ENCODE results near the gene CSPG4.
"Not testable (repeated sequence)": the region's sequence is repeated elsewhere in the genome, so short reads cannot be mapped to it uniquely, and the experiment has no call there.

CSPG4 gene

GRCh38 chr15:75704263-75704615 lies 8.4 kb downstream of the CSPG4 start:
- no peaks in the 10 kb centered on the region for H3K36me3 Mint-ChIP-seq (ENCODE audit: low read depth)
- no peak overlapping the region for H3K4me3 Mint-ChIP-seq
- H3K4me1 Mint-ChIP-seq (ENCODE audit: low read depth) = peaks cover 12% of the 10 kb centered on the region
- no peaks in the 10 kb centered on the region for H3K9me3 Mint-ChIP-seq
- no peaks in the 10 kb centered on the region for H3K27me3 Mint-ChIP-seq
- no peak overlapping the region for H3K27ac Mint-ChIP-seq

GRCh38 chr15:75703440-75704262 lies 9.0 kb downstream of the CSPG4 start:
- H3K4me3 Mint-ChIP-seq; H3K36me3 Mint-ChIP-seq (ENCODE audit: low read depth); H3K27ac Mint-ChIP-seq; H3K9me3 Mint-ChIP-seq; H3K27me3 Mint-ChIP-seq: not testable (repeated sequence)
- peaks cover 16% of the 10 kb centered on the region for H3K4me1 Mint-ChIP-seq (ENCODE audit: low read depth)

GRCh38 chr15:75702436-75702835 lies 10.2 kb downstream of the CSPG4 start:
- no peaks in the 10 kb centered on the region for H3K27me3 Mint-ChIP-seq
- no peaks in the 10 kb centered on the region for H3K9me3 Mint-ChIP-seq
- no peak overlapping the region for H3K27ac Mint-ChIP-seq
- peaks cover 16% of the 10 kb centered on the region for H3K4me1 Mint-ChIP-seq (ENCODE audit: low read depth)
- H3K36me3 Mint-ChIP-seq (ENCODE audit: low read depth) = no peaks in the 10 kb centered on the region
- H3K4me3 Mint-ChIP-seq = no peak overlapping the region

- H3K4me1 Mint-ChIP-seq (ENCODE audit: low read depth) = peaks cover 17% of the 10 kb centered on the region
- not testable (repeated sequence) for H3K4me3 Mint-ChIP-seq
- H3K27ac Mint-ChIP-seq = peak overlapping the region; percentile 49
These were observed 11.3 kb downstream of the CSPG4 start for GRCh38 chr15:75701071-75702003.

GRCh38 chr15:75699961-75700874 lies 12.4 kb downstream of the CSPG4 start:
- H3K27ac Mint-ChIP-seq; H3K4me3 Mint-ChIP-seq; H3K9me3 Mint-ChIP-seq; H3K27me3 Mint-ChIP-seq; H3K36me3 Mint-ChIP-seq (ENCODE audit: low read depth): not testable (repeated sequence)
- H3K4me1 Mint-ChIP-seq (ENCODE audit: low read depth) = peaks cover 28% of the 10 kb centered on the region

More at GRCh38 chr15:75701071-75702003, 11.3 kb downstream of the CSPG4 start:
- not testable (repeated sequence) for H3K27me3 Mint-ChIP-seq; H3K36me3 Mint-ChIP-seq (ENCODE audit: low read depth); H3K9me3 Mint-ChIP-seq

- H3K9me3 Mint-ChIP-seq; H3K27me3 Mint-ChIP-seq; H3K27ac Mint-ChIP-seq; H3K4me3 Mint-ChIP-seq; H3K36me3 Mint-ChIP-seq (ENCODE audit: low read depth): not testable (repeated sequence)
- H3K4me1 Mint-ChIP-seq (ENCODE audit: low read depth) = peaks cover 35% of the 10 kb centered on the region
These were observed 13.1 kb downstream of the CSPG4 start for GRCh38 chr15:75699517-75699916.

GRCh38 chr15:75697974-75698747 lies 14.5 kb downstream of the CSPG4 start:
- H3K36me3 Mint-ChIP-seq (ENCODE audit: low read depth); H3K9me3 Mint-ChIP-seq; H3K27ac Mint-ChIP-seq; H3K27me3 Mint-ChIP-seq; H3K4me3 Mint-ChIP-seq: not testable (repeated sequence)
- peaks cover 40% of the 10 kb centered on the region for H3K4me1 Mint-ChIP-seq (ENCODE audit: low read depth)

- H3K4me3 Mint-ChIP-seq = no peak overlapping the region
- H3K27ac Mint-ChIP-seq = no peak overlapping the region
- peaks cover 1% of the 10 kb centered on the region for H3K27me3 Mint-ChIP-seq
- no peaks in the 10 kb centered on the region for H3K9me3 Mint-ChIP-seq
- no peaks in the 10 kb centered on the region for H3K36me3 Mint-ChIP-seq (ENCODE audit: low read depth)
- peaks cover 41% of the 10 kb centered on the region for H3K4me1 Mint-ChIP-seq (ENCODE audit: low read depth)
These were observed 15.1 kb downstream of the CSPG4 start for GRCh38 chr15:75697523-75697922.

GRCh38 chr15:75696854-75697259 lies 15.8 kb downstream of the CSPG4 start:
- Mint-ChIP-seq H3K27me3 (peaks cover 5% of the 10 kb centered on the region), H3K9me3 (no peaks in the 10 kb centered on the region), H3K4me1 (ENCODE audit: low read depth) (peaks cover 46% of the 10 kb centered on the region), H3K27ac (no peak overlapping the region), H3K36me3 (ENCODE audit: low read depth) (no peaks in the 10 kb centered on the region), H3K4me3 (no peak overlapping the region)

- no peaks in the 10 kb centered on the region for H3K36me3 Mint-ChIP-seq (ENCODE audit: low read depth)
- no peak overlapping the region for H3K4me3 Mint-ChIP-seq
- no peaks in the 10 kb centered on the region for H3K9me3 Mint-ChIP-seq
- H3K27me3 Mint-ChIP-seq = peaks cover 5% of the 10 kb centered on the region
- H3K4me1 Mint-ChIP-seq (ENCODE audit: low read depth) = peaks cover 46% of the 10 kb centered on the region
- no peak overlapping the region for H3K27ac Mint-ChIP-seq
These were observed 16.3 kb downstream of the CSPG4 start for GRCh38 chr15:75696311-75696720.

- Mint-ChIP-seq H3K27ac (peak overlapping the region; percentile 40), H3K36me3 (ENCODE audit: low read depth) (no peaks in the 10 kb centered on the region), H3K9me3 (no peaks in the 10 kb centered on the region), H3K27me3 (peaks cover 5% of the 10 kb centered on the region), H3K4me1 (ENCODE audit: low read depth) (peaks cover 46% of the 10 kb centered on the region), H3K4me3 (no peak overlapping the region)
These were observed 16.9 kb downstream of the CSPG4 start for GRCh38 chr15:75695634-75696310.

- Mint-ChIP-seq H3K36me3 (ENCODE audit: low read depth) (no peaks in the 10 kb centered on the region), H3K4me3 (no peak overlapping the region), H3K27me3 (peaks cover 5% of the 10 kb centered on the region), H3K9me3 (no peaks in the 10 kb centered on the region), H3K27ac (no peak overlapping the region), H3K4me1 (ENCODE audit: low read depth) (peaks cover 41% of the 10 kb centered on the region)
These were observed 17.4 kb downstream of the CSPG4 start for GRCh38 chr15:75695220-75695619.

- Mint-ChIP-seq H3K27me3 (peaks cover 5% of the 10 kb centered on the region), H3K4me3 (no peak overlapping the region), H3K4me1 (ENCODE audit: low read depth) (peaks cover 37% of the 10 kb centered on the region), H3K27ac (no peak overlapping the region), H3K9me3 (no peaks in the 10 kb centered on the region), H3K36me3 (ENCODE audit: low read depth) (no peaks in the 10 kb centered on the region)
These were observed 18.1 kb downstream of the CSPG4 start for GRCh38 chr15:75694241-75695182.

Measured in stimulated activated naive CD8-positive, alpha-beta T cell treated with anti-CD3 and anti-CD28 coated beads, Interleukin-15, Interleukin-2, amounts not matched to agents 100 ng/mL and 50 ng/mL, for 24 hours (primary cell).